Endodermal cell (in vitro differentiated cells): Measurements from ENCODE around the gene RBMS3. TPM values are rescaled to one million over a fixed set of nuclear protein-coding genes. Genes with fewer than 3 reads are reported as not detected.

Source experiments
- DNase-seq: peaks from one replicate; pipeline ENCODE4 v3.0.0-alpha.2; 2017
- H3K27ac ChIP-seq: 2 replicates; pipeline ENCODE4 v1.5.1; 2013; ENCODE audit warnings: mild to moderate bottlenecking, low read depth, low read length, moderate library complexity
- H3K27me3 ChIP-seq: 2 replicates; pipeline ENCODE4 v1.6.1; 2013; ENCODE audit warnings: mild to moderate bottlenecking, low read length, moderate library complexity; ENCODE audit not compliant: insufficient read depth, control insufficient read depth, poor library complexity, severe bottlenecking
- H3K36me3 ChIP-seq: 2 replicates; pipeline ENCODE4 v1.7.0; 2013; ENCODE audit warnings: mild to moderate bottlenecking, low read length, moderate library complexity; ENCODE audit not compliant: control insufficient read depth, insufficient read depth
- H3K4me1 ChIP-seq: one replicate; pipeline ENCODE4 v1.7.0; 2013; ENCODE audit warnings: low read length; ENCODE audit not compliant: control insufficient read depth, insufficient read depth
- H3K4me3 ChIP-seq: 2 replicates; pipeline ENCODE4 v1.5.1; 2013; ENCODE audit warnings: mild to moderate bottlenecking, low read length, moderate library complexity
- H3K9ac ChIP-seq: 2 replicates; pipeline ENCODE4 v1.6.1; 2013; ENCODE audit warnings: mild to moderate bottlenecking, low read length, moderate library complexity; ENCODE audit not compliant: poor library complexity, severe bottlenecking; ENCODE audit errors: extremely low read depth
- H3K9me3 ChIP-seq: 2 replicates; pipeline ENCODE4 v1.6.1; 2013; ENCODE audit warnings: mild to moderate bottlenecking, low read length, moderate library complexity; ENCODE audit not compliant: control insufficient read depth
- H3K27ac Mint-ChIP-seq: 2 replicates; pipeline ENCODE4 v1.8.0; 2020; ENCODE audit warnings: mixed read lengths
- H3K27me3 Mint-ChIP-seq: 2 replicates; pipeline ENCODE4 v1.8.0; 2021; ENCODE audit warnings: mild to moderate bottlenecking, mixed read lengths; ENCODE audit not compliant: insufficient read depth
- H3K36me3 Mint-ChIP-seq: 2 replicates; pipeline ENCODE4 v1.8.0; 2020; ENCODE audit warnings: low read depth, mixed read lengths
- H3K4me1 Mint-ChIP-seq: 2 replicates; pipeline ENCODE4 v1.8.0; 2020; ENCODE audit warnings: mixed read lengths
- H3K4me3 Mint-ChIP-seq: 2 replicates; pipeline ENCODE4 v1.8.0; 2020; ENCODE audit warnings: mild to moderate bottlenecking, moderate library complexity, mixed read lengths
- H3K9me3 Mint-ChIP-seq: 2 replicates; pipeline ENCODE4 v1.8.0; 2020; ENCODE audit warnings: mild to moderate bottlenecking, mixed read lengths
- WGBS, 2 experiments: methylation state at CpG; one replicate each; pipeline versions ENCODE4 v1.1.5 to v1.1.7; 2013; ENCODE audit warnings: missing lambda C conversion rate in 2 of 2, mixed read lengths in 1 of 2; ENCODE audit not compliant: insufficient coverage in 1 of 2, insufficient read length in 1 of 2; 5-methylcytosine and 5-hydroxymethylcytosine counted together
- total RNA-seq, 2 donors: library from RNA; stranded (reverse); fragmentation: NEBNext Ultra II Directional in 1 of 2; extraction: Animal tissue kit (Norgen Biotek cat#: 25700) in 1 of 2; gene quantifications; 2 replicates in 1 of 2; 3 replicates in 1 of 2; pipeline ENCODE4 v1.2.1, GENCODE V29; 2021
- TF ChIP-seq, protein P1 (sequence below): fragments of 200-600 bp; sonication (generic); conservative IDR thresholded peaks from 2 replicates; pipeline ENCODE4 v1.5.0; 2021; ENCODE audit warnings: antibody characterized with exemption, mild to moderate bottlenecking

RBMS3 gene
- total RNA-seq, 2 donors from 2014 or later = 2.0 to 7.3 TPM

DNA sequence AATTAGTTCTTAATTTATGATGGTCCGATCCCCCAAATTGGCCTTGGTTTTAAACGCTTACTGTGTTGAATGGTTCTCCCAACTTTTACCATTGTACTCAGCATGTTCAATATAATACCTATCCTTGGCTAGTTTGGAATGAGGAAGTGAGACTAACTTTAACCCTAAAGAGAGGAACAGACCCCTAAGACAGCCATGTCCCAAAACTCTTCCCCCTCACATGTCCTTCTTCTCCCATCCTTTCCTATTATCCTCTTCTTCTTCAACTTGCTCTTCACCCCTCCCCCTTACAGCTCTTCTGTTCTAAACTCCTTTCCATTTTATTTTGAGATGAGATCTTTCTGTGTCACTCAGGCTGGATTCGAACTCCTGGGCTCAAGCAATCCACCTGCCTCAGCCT, 116.5 kb downstream of the RBMS3 start:
- H3K4me1 ChIP-seq = no peaks in the 10 kb centered on the region
- Mint-ChIP-seq H3K4me3 (no peak overlapping the region), H3K4me1 (no peaks in the 10 kb centered on the region), H3K27me3 (no peaks in the 10 kb centered on the region), H3K36me3 (peaks cover 4% of the 10 kb centered on the region), H3K27ac (no peak overlapping the region), H3K9me3 (peaks cover 24% of the 10 kb centered on the region)
- H3K36me3 ChIP-seq = no peaks in the 10 kb centered on the region
- DNase-seq = no peak
- 88 to 90% methylated on average over 1 to 3 of the region's 3 CpGs for WGBS, 2 experiments
- H3K27me3 ChIP-seq = no peaks in the 10 kb centered on the region
- peaks cover 10% of the 10 kb centered on the region for H3K9me3 ChIP-seq
- no peak overlapping the region for H3K27ac ChIP-seq
- H3K9ac ChIP-seq = no peak overlapping the region
- no peak overlapping the region for H3K4me3 ChIP-seq
- TF ChIP-seq, protein P1, sequence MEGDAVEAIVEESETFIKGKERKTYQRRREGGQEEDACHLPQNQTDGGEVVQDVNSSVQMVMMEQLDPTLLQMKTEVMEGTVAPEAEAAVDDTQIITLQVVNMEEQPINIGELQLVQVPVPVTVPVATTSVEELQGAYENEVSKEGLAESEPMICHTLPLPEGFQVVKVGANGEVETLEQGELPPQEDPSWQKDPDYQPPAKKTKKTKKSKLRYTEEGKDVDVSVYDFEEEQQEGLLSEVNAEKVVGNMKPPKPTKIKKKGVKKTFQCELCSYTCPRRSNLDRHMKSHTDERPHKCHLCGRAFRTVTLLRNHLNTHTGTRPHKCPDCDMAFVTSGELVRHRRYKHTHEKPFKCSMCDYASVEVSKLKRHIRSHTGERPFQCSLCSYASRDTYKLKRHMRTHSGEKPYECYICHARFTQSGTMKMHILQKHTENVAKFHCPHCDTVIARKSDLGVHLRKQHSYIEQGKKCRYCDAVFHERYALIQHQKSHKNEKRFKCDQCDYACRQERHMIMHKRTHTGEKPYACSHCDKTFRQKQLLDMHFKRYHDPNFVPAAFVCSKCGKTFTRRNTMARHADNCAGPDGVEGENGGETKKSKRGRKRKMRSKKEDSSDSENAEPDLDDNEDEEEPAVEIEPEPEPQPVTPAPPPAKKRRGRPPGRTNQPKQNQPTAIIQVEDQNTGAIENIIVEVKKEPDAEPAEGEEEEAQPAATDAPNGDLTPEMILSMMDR = no peak

DNA sequence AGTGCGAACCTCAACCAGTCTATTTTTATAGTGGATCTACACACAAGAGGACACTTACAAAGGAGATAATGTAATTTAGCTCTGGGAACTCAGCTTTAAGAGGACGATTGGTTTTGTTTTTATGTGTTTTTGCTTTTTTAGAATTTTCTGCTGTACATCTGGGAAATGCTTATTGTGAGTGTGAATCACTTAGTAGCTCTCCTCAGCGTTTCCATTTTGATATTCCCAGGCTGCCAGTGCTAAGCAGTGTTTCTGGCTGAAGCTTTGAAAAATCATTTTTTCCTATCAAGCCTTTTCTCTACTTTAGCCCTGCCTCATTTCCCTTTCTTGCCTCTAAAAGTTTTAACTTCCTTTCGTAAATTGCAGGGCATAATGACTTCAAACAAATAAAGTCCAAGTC, 117.9 kb downstream of the RBMS3 start:
- no peak overlapping the region for H3K27ac Mint-ChIP-seq
- DNase-seq = no peak
- peaks cover 1% of the 10 kb centered on the region for H3K9me3 ChIP-seq
- peaks cover 13% of the 10 kb centered on the region for H3K9me3 Mint-ChIP-seq
- no peak overlapping the region for H3K27ac ChIP-seq
- no peaks in the 10 kb centered on the region for H3K4me1 Mint-ChIP-seq
- H3K4me1 ChIP-seq = no peaks in the 10 kb centered on the region
- no peak overlapping the region for H3K9ac ChIP-seq
- 86 to 100% methylated on average over 3 to 4 of the region's 4 CpGs for WGBS, 2 experiments
- no peak overlapping the region for H3K4me3 ChIP-seq
- TF ChIP-seq, protein P1 = no peak
- no peaks in the 10 kb centered on the region for H3K36me3 ChIP-seq
- H3K4me3 Mint-ChIP-seq = no peak overlapping the region
- H3K36me3 Mint-ChIP-seq = peaks cover 4% of the 10 kb centered on the region
- no peaks in the 10 kb centered on the region for H3K27me3 ChIP-seq
- H3K27me3 Mint-ChIP-seq = no peaks in the 10 kb centered on the region

GRCh38 chr3:29406291-29406832, 125.5 kb downstream of the RBMS3 start:
- Histone ChIP-seq H3K27me3 (no peaks in the 10 kb centered on the region), H3K9me3 (no peaks in the 10 kb centered on the region), H3K4me3 (no peak overlapping the region), H3K36me3 (no peaks in the 10 kb centered on the region), H3K9ac (no peak overlapping the region), H3K27ac (no peak overlapping the region), H3K4me1 (no peaks in the 10 kb centered on the region)
- H3K36me3 Mint-ChIP-seq = no peaks in the 10 kb centered on the region
- peaks cover 10% of the 10 kb centered on the region for H3K4me1 Mint-ChIP-seq
- H3K27me3 Mint-ChIP-seq = no peaks in the 10 kb centered on the region
- 57 to 79% methylated on average over 1 of the region's 1 CpG for WGBS, 2 experiments
- no peak for DNase-seq
- no peak overlapping the region for H3K4me3 Mint-ChIP-seq
- no peaks in the 10 kb centered on the region for H3K9me3 Mint-ChIP-seq
- H3K27ac Mint-ChIP-seq = no peak overlapping the region
- TF ChIP-seq, protein P1 = no peak
